B cell (primary cell): Measurements from ENCODE around the gene CDK18. TPM values are rescaled to one million over a fixed set of nuclear protein-coding genes. Genes with fewer than 3 reads are reported as not detected.

ENCODE experiments used
- ATAC-seq: fragments of 200-7000 bp; cut with Tn5 transposase; one replicate; pipeline ENCODE4 v1.10.0; 2021; ENCODE audit warnings: low read depth, mild to moderate bottlenecking, moderate number of reproducible peaks, moderate library complexity
- CTCF ChIA-PET: fragments of 350-600 bp; sonication (Branson Sonifier 250); formaldehyde crosslinking; loops from one replicate; lab custom pipeline; 2021; ENCODE audit warnings: antibody characterized with exemption, inconsistent platforms; lab: Charles Lee
- POLR2A ChIA-PET: fragments of 350-600 bp; sonication (Branson Sonifier 250); formaldehyde crosslinking; loops from one replicate; lab custom pipeline; 2021; ENCODE audit warnings: antibody characterized with exemption; lab: Charles Lee
- DNase-seq: peaks from one replicate; pipeline ENCODE4 v3.0.0; 2013
- H2AFZ ChIP-seq: 2 replicates; pipeline ENCODE4 v1.6.1; 2012; ENCODE audit warnings: mild to moderate bottlenecking, low read depth, low read length; ENCODE audit not compliant: insufficient read depth, poor library complexity, severe bottlenecking
- H3K27ac ChIP-seq, 2 donors: 1 replicate in 1 of 2; 2 replicates in 1 of 2; pipeline ENCODE4 v1.5.1; 2012 to 2013; ENCODE audit warnings: low read length in 2 of 2, mild to moderate bottlenecking in 2 of 2, moderate library complexity in 1 of 2
- H3K27me3 ChIP-seq, 4 experiments: fragments of 200-600 bp in 1 of 4; sonication (generic) in 1 of 4; replicated peaks in 1 of 4; 1 replicate in 2 of 4; 2 replicates in 2 of 4; pipeline versions ENCODE4 v1.6.1 to v1.7.0; 2013 to 2016; ENCODE audit warnings: low read length in 3 of 4, mild to moderate bottlenecking in 2 of 4, mixed read lengths in 1 of 4, moderate library complexity in 1 of 4; ENCODE audit not compliant: insufficient read depth in 4 of 4, control insufficient read depth in 3 of 4; ENCODE audit errors: control extremely low read depth in 1 of 4
- H3K36me3 ChIP-seq, 2 experiments: replicated peaks in 1 of 2; 1 replicate in 1 of 2; 2 replicates in 1 of 2; pipeline versions ENCODE4 v1.6.1 to v1.7.1; 2013; ENCODE audit warnings: low read length in 1 of 2; ENCODE audit not compliant: insufficient read depth in 2 of 2, control insufficient read depth in 1 of 2; ENCODE audit errors: control extremely low read depth in 1 of 2, extremely low read depth in 1 of 2
- H3K4me1 ChIP-seq, 2 donors: fragments of 200-600 bp in 1 of 2; sonication (generic) in 1 of 2; 1 replicate in 1 of 2; 2 replicates in 1 of 2; pipeline versions ENCODE4 v1.5.1 to v1.6.1; 2013 to 2017; ENCODE audit warnings: low read length in 2 of 2; ENCODE audit not compliant: control insufficient read depth in 2 of 2, insufficient read depth in 2 of 2
- H3K4me2 ChIP-seq: replicated peaks from 2 replicates; pipeline ENCODE3; 2012; ENCODE audit warnings: mild to moderate bottlenecking, low read depth, low read length; ENCODE audit not compliant: poor library complexity, severe bottlenecking
- H3K4me3 ChIP-seq, 5 experiments: fragments of 200-600 bp in 1 of 5; sonication (generic) in 1 of 5; 1 replicate in 3 of 5; 2 replicates in 2 of 5; pipeline versions ENCODE4 v1.5.1 to v1.7.0; 2011 to 2016; ENCODE audit warnings: low read length in 4 of 5, mild to moderate bottlenecking in 4 of 5, low read depth in 2 of 5, control low read depth in 1 of 5, moderate library complexity in 1 of 5; ENCODE audit not compliant: insufficient read depth in 1 of 5; ENCODE audit errors: control extremely low read depth in 1 of 5, extremely low read depth in 1 of 5
- H3K79me2 ChIP-seq: fragments of 200-600 bp; sonication (generic); one replicate; pipeline ENCODE4 v1.6.0; 2016; ENCODE audit warnings: low read length; ENCODE audit not compliant: control insufficient read depth, insufficient read depth
- H3K9ac ChIP-seq: fragments of 200-600 bp; sonication (generic); 2 replicates; pipeline ENCODE4 v1.6.1; 2017; ENCODE audit warnings: mild to moderate bottlenecking, low read length, moderate library complexity
- H3K9me3 ChIP-seq, 3 donors: one replicate each; pipeline versions ENCODE4 v1.6.1 to v1.7.1; 2013; ENCODE audit warnings: low read length in 2 of 3; ENCODE audit not compliant: control insufficient read depth in 2 of 3, insufficient read depth in 1 of 3; ENCODE audit errors: control extremely low read depth in 1 of 3
- H4K20me1 ChIP-seq: 2 replicates; pipeline ENCODE4 v1.6.0; 2012; ENCODE audit warnings: mild to moderate bottlenecking, low read length; ENCODE audit not compliant: insufficient read depth, control insufficient read depth, poor library complexity, severe bottlenecking
- H3K27ac Mint-ChIP-seq: one replicate; pipeline ENCODE4 v1.8.0; 2021; ENCODE audit warnings: mixed read lengths
- H3K27me3 Mint-ChIP-seq: one replicate; pipeline ENCODE4 v1.8.0; 2021; ENCODE audit warnings: mixed read lengths
- H3K4me1 Mint-ChIP-seq: one replicate; pipeline ENCODE4 v1.8.0; 2021; ENCODE audit warnings: mixed read lengths
- H3K4me3 Mint-ChIP-seq: one replicate; pipeline ENCODE4 v1.8.0; 2021; ENCODE audit warnings: mixed read lengths
- H3K9me3 Mint-ChIP-seq: one replicate; pipeline ENCODE4 v1.8.0; 2022; ENCODE audit warnings: mixed read lengths; ENCODE audit not compliant: insufficient read depth
- EZH2 ChIP-seq: IDR thresholded peaks from 2 replicates; pipeline ENCODE4 v1.6.1; 2012; ENCODE audit warnings: borderline replicate concordance, low read depth, mild to moderate bottlenecking, moderate library complexity, low read length; ENCODE audit not compliant: insufficient read depth, poor library complexity, severe bottlenecking
- WGBS: methylation state at CpG from one replicate; pipeline ENCODE4 v1.1.5; 2013; ENCODE audit warnings: missing lambda C conversion rate; ENCODE audit not compliant: insufficient coverage; 5-methylcytosine and 5-hydroxymethylcytosine counted together
- intact Hi-C: fragments of 100-400 bp; cut with micrococcal nuclease; formaldehyde crosslinking; loops from one replicate; pipeline ENCODE4 v1.10.0; 2022
- polyA plus RNA-seq: library from polyadenylated mRNA; depleted of rRNA; stranded (reverse); fragments of >200 nt; gene quantifications from 2 replicates; pipeline ENCODE4 v1.2.3, GENCODE V29; 2012
- total RNA-seq, 2 donors: library from RNA; stranded (reverse); fragments of 120-200 nt in 1 of 2; gene quantifications; 1 replicate in 1 of 2; 2 replicates in 1 of 2; pipeline versions ENCODE4 v1.2.3 to v1.2.4, GENCODE V29; 2013 to 2022
- TF ChIP-seq, protein P1 (sequence below): fragments of 200-600 bp; IDR thresholded peaks from one replicate; pipeline ENCODE4 v1.8.0; 2022; ENCODE audit warnings: antibody characterized with exemption, mild to moderate bottlenecking

Gene CDK18
- total and polyA plus RNA-seq, 2 donors (not counting 1 experiment from before 2014, with no cell fraction given): 3.8 to 4.7 TPM

DNA sequence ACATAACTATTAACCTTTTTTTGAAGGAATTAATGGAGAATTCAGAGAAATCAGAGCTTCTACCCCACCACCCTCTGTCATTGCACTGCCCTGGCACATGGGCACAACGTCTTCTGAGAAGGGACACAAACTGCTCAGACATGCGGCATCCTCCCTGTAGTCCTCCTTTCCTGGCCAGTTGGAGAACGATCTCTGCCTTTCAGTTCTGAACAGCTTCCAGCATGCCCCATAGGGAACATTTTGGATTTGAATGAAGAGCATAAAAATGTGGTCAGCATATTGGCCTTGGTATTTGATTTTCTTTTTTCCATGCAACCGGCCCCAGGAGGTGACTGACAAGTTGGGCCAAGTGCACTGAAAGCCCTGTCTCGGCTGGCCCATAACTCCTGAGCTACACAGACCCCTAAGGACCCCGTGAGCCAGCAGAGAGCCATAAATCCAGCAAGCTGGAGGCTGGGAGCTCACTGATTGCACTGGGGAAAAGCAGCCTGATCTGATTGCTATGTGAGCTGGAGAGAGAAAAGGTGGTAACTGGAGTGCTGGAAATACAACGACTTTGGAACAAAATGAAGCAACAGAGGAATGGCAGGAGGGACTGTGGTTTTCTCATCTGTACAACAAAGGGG, 37.8 kb upstream of the CDK18 start:
- Histone ChIP-seq H3K9me3 (peaks cover 0 to 3% (median 0%) of the 10 kb centered on the region in 3 donors), H4K20me1 (no peaks in the 10 kb centered on the region), H3K27ac (no peak overlapping the region), H3K27me3 (peaks cover 0 to 27% (median 6%) of the 10 kb centered on the region in 4 experiments), H3K4me2 (no peak overlapping the region), H2AFZ (no peak overlapping the region), H3K4me3 (no peak overlapping the region), H3K79me2 (no peaks in the 10 kb centered on the region), H3K4me1 (no peaks in the 10 kb centered on the region), H3K36me3 (no peaks in the 10 kb centered on the region), H3K9ac (no peak overlapping the region)
- H3K27ac Mint-ChIP-seq: no peak overlapping the region
- intact Hi-C loops: no loop called here
- WGBS: 76% methylated on average over 6 of the region's 7 CpGs
- H3K4me3 Mint-ChIP-seq: no peak overlapping the region
- ATAC-seq: no peak
- TF ChIP-seq EZH2: no peak
- TF ChIP-seq, protein P1, sequence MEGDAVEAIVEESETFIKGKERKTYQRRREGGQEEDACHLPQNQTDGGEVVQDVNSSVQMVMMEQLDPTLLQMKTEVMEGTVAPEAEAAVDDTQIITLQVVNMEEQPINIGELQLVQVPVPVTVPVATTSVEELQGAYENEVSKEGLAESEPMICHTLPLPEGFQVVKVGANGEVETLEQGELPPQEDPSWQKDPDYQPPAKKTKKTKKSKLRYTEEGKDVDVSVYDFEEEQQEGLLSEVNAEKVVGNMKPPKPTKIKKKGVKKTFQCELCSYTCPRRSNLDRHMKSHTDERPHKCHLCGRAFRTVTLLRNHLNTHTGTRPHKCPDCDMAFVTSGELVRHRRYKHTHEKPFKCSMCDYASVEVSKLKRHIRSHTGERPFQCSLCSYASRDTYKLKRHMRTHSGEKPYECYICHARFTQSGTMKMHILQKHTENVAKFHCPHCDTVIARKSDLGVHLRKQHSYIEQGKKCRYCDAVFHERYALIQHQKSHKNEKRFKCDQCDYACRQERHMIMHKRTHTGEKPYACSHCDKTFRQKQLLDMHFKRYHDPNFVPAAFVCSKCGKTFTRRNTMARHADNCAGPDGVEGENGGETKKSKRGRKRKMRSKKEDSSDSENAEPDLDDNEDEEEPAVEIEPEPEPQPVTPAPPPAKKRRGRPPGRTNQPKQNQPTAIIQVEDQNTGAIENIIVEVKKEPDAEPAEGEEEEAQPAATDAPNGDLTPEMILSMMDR: no peak
- ChIA-PET CTCF (interaction anchor here (0.7 to 1.3 kb wide), 6 partner anchors 9 to 201 kb away, joined by 3 to 5 read pairs (median 3); no protein-coding TSS in a partner anchor), POLR2A (no interaction called here)
- no peak for DNase-seq
- no peaks in the 10 kb centered on the region for H3K9me3 Mint-ChIP-seq
- no peaks in the 10 kb centered on the region for H3K4me1 Mint-ChIP-seq
- H3K27me3 Mint-ChIP-seq: peaks cover 34% of the 10 kb centered on the region

DNA sequence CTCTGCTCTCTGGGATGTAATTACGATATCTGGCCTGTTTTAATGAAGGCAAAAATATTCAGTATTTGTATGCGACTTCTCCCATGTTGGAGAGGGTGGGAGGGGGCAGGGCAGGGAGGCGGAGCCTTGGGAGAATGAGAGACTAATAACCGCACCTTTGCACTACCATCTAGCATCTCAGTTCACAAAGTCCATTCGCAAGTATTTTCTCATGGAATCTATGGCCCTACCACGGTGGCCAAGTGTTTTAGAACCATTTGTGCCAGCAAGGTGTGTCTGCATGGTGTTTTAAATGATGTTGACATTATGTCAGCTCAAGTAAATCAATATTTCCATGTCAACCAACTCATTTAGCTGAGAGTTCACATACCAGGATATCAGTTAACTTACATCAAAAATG, 34.3 kb upstream of the CDK18 start:
- intact Hi-C loops: no loop called here
- peaks cover 59% of the 10 kb centered on the region for H3K27me3 Mint-ChIP-seq
- no peaks in the 10 kb centered on the region for H4K20me1 ChIP-seq
- CTCF ChIA-PET: no interaction called here
- H3K9me3 ChIP-seq: peaks cover 0 to 17% (median 8%) of the 10 kb centered on the region in 3 donors
- ATAC-seq: no peak
- no peak overlapping the region for H3K27ac Mint-ChIP-seq
- POLR2A ChIA-PET: no interaction called here
- no peak overlapping the region for H2AFZ ChIP-seq
- peaks cover 5% of the 10 kb centered on the region for H3K4me1 Mint-ChIP-seq
- no peaks in the 10 kb centered on the region for H3K36me3 ChIP-seq
- H3K4me3 Mint-ChIP-seq: no peak overlapping the region
- no peak overlapping the region for H3K27ac ChIP-seq
- peaks cover 7% of the 10 kb centered on the region for H3K9me3 Mint-ChIP-seq
- H3K79me2 ChIP-seq: no peaks in the 10 kb centered on the region
- DNase-seq: no peak
- 90% methylated on average over 2 of the region's 6 CpGs for WGBS
- H3K4me1 ChIP-seq: no peaks in the 10 kb centered on the region
- peaks cover 0 to 37% (median 13%) of the 10 kb centered on the region in 4 experiments for H3K27me3 ChIP-seq
- H3K4me3 ChIP-seq: no peak overlapping the region
- TF ChIP-seq, protein P1: no peak
- TF ChIP-seq EZH2: no peak
- H3K4me2 ChIP-seq: no peak overlapping the region
- no peak overlapping the region for H3K9ac ChIP-seq
